CD4-positive, alpha-beta T cell treated with Interleukin-2 at 100 ng/mL for 4 hours (primary cell): ENCODE data around the gene SGF29.
"Not testable (repeated sequence)": the region's sequence is repeated elsewhere in the genome, so short reads cannot be mapped to it uniquely, and the experiment has no call there.

ENCODE experiments used
- DNase-seq: peaks from one replicate; pipeline ENCODE4 v3.0.0-alpha.2; 2020; ENCODE audit warnings: low spot score

Gene SGF29

DNA sequence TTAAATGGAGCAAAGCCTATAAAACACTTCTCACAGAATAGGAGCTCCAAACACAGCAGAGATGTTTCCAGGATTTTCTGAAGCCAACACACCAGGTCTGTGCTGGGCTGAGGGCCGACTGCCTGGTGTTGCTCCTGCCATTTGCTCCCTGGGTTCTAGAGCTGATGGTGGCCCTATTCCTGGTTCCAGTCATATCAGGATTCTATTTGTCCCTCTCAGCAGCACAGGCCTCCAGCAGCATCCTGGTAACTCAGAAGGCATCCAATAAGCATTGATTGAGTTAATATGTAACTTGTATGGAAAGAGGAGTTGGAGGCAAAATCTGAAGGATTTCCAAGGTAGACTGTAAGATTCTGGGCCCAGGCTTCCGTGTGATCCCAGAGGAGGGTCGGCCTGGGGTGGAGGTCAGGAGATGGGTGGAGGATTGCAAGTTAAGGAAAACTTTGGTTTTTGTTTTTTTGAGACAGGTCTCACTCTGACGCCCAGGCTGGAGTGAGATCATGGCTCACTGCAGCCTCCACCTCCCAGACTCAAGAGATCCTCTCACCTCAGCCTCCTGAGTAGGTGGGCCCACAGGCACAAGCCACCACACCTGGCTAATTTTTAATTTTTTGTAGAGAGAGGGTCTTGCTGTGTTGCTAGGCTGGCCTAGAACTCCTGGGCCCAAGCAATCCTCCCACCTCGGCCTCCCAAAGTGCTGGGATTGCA is 20.6 kb upstream of the SGF29 start:
- no peak for DNase-seq

DNA sequence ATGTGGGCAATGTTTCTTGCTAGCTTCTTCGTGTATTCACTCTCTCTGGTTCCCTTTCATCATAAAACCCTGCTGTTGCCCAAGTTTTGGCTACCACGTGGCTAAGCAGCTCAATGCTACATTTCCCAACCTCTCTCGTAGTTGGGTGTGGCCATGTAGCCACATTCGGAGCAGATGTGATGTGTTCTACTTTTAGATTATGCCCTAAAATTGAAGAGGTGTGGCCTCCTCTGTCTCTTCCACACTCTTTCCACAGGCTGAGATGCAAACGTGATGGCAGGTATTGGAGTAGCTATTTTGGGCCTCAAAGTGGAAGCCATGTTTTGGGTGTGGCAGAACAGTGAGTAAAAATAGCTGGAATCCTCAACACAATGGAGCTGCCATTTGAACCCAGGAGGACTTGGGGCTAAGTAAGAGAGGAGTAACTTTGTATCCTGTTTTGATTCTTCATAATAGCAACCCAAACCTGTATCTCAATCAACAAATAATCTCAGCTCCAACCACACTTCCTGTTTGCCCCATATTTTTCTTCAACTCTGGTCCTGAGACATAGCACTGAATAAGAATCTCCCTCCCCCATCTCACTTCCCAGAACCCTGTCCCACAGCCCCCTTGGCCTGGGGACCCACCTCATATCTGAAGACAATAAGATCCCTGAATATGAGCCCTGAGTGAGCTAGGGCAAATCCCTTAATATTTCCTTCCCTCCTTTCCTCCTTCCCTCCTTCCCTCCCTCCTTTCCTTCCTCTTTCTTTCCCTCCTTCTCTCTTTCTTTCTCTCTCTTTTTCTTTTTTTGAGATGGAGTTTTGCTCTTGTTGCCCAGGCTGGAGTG is 19.0 kb upstream of the SGF29 start:
- DNase-seq = peak; percentile 48

DNA sequence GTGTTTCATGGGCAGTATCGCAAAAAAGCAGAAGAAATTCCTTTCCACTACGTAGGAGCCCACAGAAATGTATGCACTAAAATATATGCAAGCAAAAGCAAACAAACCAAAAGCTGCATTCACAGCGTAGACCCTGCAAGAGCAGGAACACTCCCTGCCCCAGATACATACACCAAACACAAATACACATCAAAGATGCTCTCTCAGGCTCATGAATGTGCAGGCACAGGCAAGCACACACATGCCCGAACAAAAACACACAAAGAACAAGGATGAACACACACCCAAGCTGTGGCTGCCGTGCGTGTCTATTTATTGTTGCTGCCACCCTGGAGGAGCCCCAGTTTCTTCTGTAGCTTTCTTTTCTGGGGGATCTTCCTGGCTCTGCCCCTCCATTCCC is 16.6 kb upstream of the SGF29 start:
- no peak for DNase-seq

- no peak for DNase-seq
Measured at GRCh38 chr16:28537964-28538732, 15.6 kb upstream of the SGF29 start.

DNA sequence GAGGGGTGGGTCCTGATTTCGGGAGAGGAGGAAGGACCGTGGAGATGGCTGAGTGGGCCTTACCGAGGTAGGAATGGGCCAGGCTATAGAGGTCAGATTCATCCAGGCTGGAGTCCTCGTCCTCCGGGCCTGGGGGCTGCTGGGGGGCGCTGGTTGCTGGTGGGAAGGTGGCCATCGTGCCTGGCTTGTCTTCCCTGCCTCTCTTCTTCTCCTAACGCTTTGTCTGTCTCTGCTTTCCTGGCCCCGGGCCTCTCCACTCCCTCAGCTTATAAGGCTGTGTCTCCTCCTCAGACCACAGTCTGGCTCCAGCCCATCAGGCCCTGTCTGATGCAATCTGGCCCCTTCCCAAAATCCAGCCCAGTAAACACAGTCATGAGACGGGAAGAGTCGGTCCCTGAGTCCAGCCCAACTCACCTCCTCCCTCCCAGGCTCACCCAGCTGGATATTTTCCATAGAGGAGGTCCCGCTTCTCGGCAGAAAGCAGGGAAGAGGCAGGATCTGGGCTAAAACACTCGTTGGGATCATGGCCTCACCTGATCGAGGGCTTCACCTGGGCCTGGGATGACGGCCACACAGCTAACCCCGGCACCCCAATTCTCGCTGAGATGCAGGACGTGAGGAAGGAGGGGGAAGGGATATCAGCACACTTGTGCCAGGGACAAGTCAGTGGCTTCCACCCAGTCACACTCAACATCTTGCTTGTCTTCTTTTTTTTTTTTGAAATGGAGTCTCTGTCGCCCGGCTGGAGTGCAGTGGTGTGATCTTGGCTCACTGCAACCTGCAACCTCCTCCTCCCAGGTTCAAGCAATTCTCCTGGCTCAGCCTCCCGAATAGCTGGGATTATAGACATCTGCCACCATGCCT is 14.8 kb upstream of the SGF29 start, which contains the start of gene NUPR1:
TSS of gene NUPR1 (minus strand) at position 242 of the 864 bp plus-strand sequence. CDS start at position 175, 67 bp downstream.
- DNase-seq = no peak

DNA sequence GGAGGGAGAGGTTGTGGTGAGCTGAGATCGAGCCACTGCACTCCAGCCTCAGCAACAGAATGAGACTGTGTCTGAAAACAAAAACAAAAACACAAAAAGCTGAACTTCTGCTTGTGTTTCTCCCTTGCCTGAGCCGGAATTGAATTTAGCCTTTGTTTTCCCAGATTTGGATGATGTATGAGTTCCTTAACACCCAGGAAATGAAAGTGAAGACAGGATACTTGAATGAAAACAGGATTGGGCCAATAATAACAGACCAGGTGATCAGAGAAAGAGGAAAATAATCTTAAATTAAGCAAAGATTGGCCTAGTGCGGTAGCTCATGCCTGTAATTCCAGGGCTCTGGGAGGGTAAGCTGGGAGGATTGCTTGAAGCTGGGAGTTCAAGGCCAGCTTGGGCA is 13.4 kb upstream of the SGF29 start:
- DNase-seq = no peak

DNA sequence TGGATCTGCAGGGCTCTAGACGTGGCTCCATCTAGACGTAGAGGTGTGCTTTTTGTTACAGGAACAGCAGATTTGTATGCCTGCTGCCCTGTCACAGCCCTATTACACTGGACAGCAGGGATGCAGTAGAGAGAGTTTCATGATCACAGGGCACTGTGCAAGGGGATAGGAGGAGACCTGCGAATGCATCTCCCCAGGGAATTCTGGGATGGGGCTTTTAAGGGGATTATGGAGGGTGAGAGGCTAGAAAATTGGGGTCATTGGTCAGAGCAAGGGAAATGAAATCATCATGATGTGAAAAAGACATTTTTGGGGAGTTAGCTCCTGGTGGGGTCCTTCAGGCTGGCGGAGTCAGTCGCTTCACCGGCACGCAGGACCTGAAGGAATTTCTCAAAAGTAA is 11.1 kb upstream of the SGF29 start:
- no peak for DNase-seq

DNA sequence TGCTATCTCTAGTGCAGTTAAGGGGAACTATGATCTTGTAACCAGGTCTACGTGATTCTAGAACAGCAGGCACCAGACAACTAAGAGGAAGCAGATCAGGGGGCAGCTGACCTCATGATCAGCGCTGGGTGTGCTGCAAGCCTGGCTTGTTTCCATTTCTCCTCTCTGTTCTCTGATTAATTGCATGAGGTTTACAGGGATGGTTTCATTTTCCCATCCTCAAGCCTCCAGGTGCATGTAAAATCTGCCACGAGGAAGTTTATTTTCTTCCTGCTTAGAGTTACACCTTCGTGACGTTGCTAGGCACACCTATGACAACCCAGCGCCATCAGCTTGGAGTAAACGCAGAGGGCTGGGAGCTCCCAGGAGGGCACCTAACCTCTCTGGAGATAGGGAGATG is 10.6 kb upstream of the SGF29 start:
- no peak for DNase-seq

- DNase-seq = no peak
Measured at GRCh38 chr16:28544998-28545397, 8.7 kb upstream of the SGF29 start.

GRCh38 chr16:28545964-28546363 is 7.8 kb upstream of the SGF29 start:
- DNase-seq = not testable (repeated sequence)

GRCh38 chr16:28546626-28547025 is 7.1 kb upstream of the SGF29 start:
- DNase-seq = no peak

DNA sequence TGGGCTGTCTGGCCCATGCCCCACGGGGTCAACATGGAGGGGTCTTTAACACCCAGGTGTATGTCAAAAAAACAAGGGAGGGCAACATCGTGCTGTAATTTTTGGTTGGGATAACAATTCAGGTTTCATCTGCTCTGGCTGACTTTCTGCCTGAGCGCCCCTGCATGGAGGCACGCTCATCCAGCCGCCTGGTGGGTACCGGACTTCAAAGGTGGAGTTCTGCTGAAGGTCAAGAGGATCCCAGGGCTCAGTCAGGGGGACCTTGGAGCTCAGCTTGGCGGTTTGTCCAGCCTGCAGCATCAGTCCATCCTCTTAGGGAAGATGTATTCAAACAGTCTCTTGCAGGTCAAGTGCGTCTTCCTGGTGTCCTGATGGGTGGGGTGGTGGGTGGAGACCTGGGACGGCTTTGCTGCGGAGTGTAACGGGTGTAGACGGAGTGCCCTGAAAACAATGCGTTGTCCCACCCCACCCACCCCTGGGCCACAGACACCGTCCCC is 5.4 kb upstream of the SGF29 start:
- DNase-seq = no peak

DNA sequence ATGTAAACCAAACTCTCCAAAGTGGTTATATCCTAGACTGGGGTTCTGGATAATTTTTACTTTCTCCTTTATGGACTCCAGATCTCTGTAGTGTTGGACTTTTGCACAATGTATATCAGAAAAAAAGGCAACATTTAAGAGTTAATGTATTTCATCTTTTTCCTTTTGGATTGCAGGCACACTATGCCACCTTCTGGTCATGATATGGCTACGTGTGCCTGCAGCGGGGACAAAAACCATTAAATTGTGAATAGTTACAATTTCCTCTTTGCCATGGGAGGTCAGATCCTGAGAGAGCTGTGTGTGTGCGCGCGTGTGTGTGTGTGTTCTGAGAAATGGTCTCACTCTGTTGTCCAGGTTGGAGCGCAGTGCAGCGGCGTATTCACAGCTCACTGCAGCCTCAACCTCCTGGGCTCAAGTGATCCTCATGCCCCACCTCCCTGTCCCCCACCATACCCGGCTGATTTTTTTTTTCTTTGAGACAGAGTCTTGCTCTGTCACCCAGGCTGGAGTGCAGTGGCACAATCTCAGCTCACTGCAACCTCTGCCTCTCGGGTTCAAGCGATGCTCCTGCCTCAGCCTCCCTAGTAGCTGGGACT is 4.3 kb upstream of the SGF29 start:
- peak; percentile 52 for DNase-seq

- no peak for DNase-seq
Measured at GRCh38 chr16:28554634-28555423, 1.1 kb downstream of the SGF29 start.

- DNase-seq = no peak
Measured at GRCh38 chr16:28555561-28555960, 1.8 kb downstream of the SGF29 start.

DNA sequence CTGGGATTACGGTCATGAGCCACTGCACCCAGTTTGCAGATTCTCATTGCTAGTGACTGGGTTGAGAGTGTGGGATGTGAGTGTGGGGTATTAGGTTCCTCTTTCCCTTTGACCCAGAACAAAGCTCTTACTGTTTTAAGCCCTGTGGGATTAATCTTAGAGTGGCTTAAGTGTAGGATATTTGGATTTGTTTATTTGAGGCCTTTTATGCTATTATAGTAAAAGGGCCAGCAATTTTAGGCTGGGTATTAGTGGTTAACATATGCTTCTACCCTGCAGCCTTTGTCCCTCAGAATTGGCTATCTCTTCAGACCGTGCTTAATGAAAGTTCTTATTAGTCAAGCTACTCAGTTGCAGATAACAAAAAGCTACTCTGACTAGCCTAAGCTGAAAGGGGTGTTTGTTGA is 3.2 kb downstream of the SGF29 start:
- DNase-seq = no peak

GRCh38 chr16:28558456-28558855 is 4.7 kb downstream of the SGF29 start:
- no peak for DNase-seq

DNA sequence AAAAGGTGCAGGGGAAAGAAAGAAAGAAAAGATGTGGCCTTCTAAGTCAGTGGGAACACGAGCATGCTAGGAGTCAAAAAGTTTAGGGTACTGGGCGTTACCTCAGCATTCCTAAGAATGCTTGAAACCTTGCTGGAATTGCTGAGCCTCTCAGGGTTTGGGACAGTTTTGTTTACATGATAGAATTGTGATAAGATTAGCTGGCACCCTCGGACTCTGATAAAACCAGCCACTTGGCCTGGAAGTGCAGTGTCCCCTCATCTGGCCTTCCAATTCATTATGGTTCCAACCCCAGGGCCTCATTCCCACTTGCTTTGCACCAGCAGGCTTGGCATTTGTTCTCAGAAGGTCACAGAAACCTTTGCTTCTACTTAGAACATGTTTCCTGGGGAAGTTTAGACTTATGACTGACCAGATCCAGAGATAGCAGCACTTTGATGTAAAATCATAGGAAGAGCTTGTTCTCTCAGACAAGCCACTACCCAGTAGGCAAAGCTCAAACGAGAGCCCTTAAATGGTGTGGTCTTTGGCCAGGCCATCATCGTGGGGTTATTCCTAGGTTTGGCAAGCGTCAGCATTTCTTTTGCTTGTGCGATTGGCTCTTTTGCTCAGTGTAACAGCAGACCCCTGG is 8.0 kb downstream of the SGF29 start:
- no peak for DNase-seq

DNA sequence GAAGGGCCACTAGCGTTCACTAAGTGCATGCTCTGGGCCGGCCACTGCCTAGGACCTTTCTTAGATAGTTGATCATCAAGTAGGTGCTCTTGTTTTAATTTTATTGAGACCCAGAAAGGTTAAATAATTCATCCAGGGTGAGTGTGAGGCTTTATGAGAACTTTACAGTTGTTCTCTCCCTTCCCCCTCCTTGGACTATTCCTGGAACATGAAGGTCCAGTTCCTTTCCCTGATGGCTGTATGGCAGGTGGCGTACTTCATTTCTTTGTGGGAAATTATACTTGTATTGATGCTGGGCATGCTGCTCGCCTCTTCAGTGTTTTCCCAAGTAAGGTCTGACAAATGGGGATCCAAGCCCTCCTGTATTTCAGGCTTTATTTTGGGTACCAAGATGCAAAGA is 8.5 kb downstream of the SGF29 start:
- DNase-seq = no peak

GRCh38 chr16:28563218-28563617 is 9.5 kb downstream of the SGF29 start:
- DNase-seq = no peak
